BE2C (cell line): ENCODE results near the gene PLEKHF1. TPM values are rescaled to one million over a fixed set of nuclear protein-coding genes. Genes with fewer than 3 reads are reported as not detected.

ENCODE experiments used
- DNase-seq: peaks from one replicate; pipeline ENCODE4 v3.0.0-alpha.2; 2020
- H3K27me3 ChIP-seq: fragments of 250-450 bp; sonication (Bioruptor Pico); 2 replicates; pipeline ENCODE4 v1.5.1; 2020; ENCODE audit warnings: mild to moderate bottlenecking
- H3K36me3 ChIP-seq: fragments of 250-450 bp; sonication (Bioruptor Pico); 2 replicates; pipeline ENCODE4 v1.5.1; 2020; ENCODE audit warnings: mild to moderate bottlenecking
- H3K4me1 ChIP-seq: fragments of 250-450 bp; sonication (Bioruptor Pico); 2 replicates; pipeline ENCODE4 v1.5.1; 2020
- H3K4me3 ChIP-seq: 2 replicates; pipeline ENCODE4 v1.5.1; 2011; ENCODE audit warnings: low read depth, low read length
- H3K9me3 ChIP-seq: fragments of 250-450 bp; sonication (Bioruptor Pico); 2 replicates; pipeline ENCODE4 v1.5.1; 2020
- polyA plus RNA-seq: library from polyadenylated mRNA; unstranded; fragments of >200 nt; gene quantifications from one replicate; pipeline ENCODE4 v1.2.1, GENCODE V29; 2012; ENCODE audit warnings: low read depth, missing spikeins; ENCODE audit not compliant: insufficient read length, insufficient read depth
- TF ChIP-seq, protein P1 (sequence below): IDR thresholded peaks from 2 replicates; pipeline ENCODE4 v1.5.1; 2012; ENCODE audit warnings: mild to moderate bottlenecking, low read depth, low read length

PLEKHF1 gene, protein sequence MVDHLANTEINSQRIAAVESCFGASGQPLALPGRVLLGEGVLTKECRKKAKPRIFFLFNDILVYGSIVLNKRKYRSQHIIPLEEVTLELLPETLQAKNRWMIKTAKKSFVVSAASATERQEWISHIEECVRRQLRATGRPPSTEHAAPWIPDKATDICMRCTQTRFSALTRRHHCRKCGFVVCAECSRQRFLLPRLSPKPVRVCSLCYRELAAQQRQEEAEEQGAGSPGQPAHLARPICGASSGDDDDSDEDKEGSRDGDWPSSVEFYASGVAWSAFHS
- 0.79 TPM for polyA plus RNA-seq

DNA sequence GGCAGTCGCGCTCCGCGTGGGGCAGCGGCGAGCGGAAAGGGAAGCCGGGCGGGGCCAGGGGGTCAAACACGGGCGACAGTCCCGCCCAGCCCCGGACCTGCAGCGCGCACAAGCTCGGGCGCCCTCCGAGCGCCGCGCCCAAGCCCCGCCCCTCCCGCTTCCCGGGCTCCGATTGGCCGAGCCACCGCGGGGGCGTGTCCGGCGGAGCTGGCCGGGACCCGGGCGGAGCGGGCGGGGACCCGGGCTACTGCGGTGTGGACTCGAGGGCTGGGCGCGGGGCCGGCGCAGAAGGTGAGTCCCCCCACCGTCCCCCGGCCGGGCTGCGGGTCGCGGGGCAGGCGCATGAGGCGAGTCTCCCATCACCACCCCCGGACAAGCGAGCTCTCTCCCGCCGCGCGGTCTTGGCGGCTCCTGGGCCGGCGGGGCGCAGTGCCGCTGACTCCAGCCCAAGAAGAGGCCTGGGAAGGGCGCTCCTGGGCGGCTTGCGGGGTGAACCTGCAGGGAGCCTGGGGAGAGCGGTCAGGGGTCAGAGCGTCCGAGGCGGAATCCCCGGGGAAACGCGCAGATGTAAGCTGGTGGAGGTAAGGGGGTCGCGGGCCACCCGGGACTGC is at the start of gene PLEKHF1:
PLEKHF1 (plus strand) TSS at position 247 of the 611 bp plus-strand sequence. CDS start 8,379 bp downstream, outside the sequence.
- no peaks in the 10 kb centered on the region for H3K36me3 ChIP-seq
- no peaks in the 10 kb centered on the region for H3K27me3 ChIP-seq
- no peaks in the 10 kb centered on the region for H3K4me1 ChIP-seq
- no peaks in the 10 kb centered on the region for H3K9me3 ChIP-seq
- DNase-seq, result peak; percentile 92
- H3K4me3 ChIP-seq, result peak within 1 kb of the TSS; percentile 61
- TF ChIP-seq, protein P1, sequence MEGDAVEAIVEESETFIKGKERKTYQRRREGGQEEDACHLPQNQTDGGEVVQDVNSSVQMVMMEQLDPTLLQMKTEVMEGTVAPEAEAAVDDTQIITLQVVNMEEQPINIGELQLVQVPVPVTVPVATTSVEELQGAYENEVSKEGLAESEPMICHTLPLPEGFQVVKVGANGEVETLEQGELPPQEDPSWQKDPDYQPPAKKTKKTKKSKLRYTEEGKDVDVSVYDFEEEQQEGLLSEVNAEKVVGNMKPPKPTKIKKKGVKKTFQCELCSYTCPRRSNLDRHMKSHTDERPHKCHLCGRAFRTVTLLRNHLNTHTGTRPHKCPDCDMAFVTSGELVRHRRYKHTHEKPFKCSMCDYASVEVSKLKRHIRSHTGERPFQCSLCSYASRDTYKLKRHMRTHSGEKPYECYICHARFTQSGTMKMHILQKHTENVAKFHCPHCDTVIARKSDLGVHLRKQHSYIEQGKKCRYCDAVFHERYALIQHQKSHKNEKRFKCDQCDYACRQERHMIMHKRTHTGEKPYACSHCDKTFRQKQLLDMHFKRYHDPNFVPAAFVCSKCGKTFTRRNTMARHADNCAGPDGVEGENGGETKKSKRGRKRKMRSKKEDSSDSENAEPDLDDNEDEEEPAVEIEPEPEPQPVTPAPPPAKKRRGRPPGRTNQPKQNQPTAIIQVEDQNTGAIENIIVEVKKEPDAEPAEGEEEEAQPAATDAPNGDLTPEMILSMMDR, result no peak

DNA sequence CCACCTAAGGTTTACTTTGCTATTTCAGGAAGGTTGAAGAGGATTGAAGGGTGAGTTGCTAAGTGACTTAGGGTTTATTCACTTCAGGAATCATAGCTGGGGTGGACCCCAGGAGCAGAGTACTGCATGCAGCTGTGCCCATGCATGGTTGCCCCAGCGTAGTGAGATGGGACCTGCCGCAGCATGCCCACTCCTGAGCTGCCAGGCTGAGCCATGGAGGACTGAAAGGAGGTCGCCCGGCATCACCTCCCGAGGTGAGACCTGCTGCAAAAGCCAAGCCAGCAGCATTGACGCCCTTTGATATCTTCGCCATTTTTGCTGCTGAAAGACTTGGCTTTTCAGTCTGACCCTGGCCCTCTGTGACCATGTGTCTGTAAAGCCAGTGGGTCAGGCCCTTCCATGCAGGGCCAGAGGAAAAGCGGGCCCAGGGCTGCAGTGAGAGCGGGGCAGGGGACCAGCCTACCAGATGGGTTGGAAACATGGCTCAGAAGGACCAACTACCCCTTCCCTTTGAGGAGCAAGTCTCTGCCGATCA is 49.3 kb upstream of the PLEKHF1 start:
- peaks cover 30% of the 10 kb centered on the region for H3K36me3 ChIP-seq
- no peak for DNase-seq
- no peaks in the 10 kb centered on the region for H3K4me1 ChIP-seq
- H3K27me3 ChIP-seq, result peaks cover 5% of the 10 kb centered on the region
- TF ChIP-seq, protein P1, result no peak
- H3K4me3 ChIP-seq, result no peak overlapping the region
- H3K9me3 ChIP-seq, result no peaks in the 10 kb centered on the region

DNA sequence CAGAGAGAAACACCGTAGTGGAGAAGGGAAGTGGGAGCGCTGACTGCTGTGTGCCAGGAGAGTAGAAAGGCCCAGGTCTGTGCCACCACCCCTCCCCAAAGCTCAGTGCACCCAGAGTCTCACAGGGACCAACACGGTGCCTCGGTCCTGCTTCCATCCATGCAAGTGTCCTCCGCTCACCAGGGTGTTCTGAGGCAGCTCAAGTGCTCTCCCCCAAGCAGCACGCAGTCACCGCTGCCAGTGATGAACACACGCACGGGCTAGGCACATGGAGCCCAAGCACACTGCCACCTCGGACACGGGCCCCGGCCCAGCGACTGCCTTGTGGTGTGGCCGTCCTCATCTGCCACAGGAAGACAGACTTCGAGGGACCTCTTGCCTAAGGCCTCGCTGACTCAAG is 48.7 kb upstream of the PLEKHF1 start:
- no peaks in the 10 kb centered on the region for H3K4me1 ChIP-seq
- TF ChIP-seq, protein P1, result no peak

DNA sequence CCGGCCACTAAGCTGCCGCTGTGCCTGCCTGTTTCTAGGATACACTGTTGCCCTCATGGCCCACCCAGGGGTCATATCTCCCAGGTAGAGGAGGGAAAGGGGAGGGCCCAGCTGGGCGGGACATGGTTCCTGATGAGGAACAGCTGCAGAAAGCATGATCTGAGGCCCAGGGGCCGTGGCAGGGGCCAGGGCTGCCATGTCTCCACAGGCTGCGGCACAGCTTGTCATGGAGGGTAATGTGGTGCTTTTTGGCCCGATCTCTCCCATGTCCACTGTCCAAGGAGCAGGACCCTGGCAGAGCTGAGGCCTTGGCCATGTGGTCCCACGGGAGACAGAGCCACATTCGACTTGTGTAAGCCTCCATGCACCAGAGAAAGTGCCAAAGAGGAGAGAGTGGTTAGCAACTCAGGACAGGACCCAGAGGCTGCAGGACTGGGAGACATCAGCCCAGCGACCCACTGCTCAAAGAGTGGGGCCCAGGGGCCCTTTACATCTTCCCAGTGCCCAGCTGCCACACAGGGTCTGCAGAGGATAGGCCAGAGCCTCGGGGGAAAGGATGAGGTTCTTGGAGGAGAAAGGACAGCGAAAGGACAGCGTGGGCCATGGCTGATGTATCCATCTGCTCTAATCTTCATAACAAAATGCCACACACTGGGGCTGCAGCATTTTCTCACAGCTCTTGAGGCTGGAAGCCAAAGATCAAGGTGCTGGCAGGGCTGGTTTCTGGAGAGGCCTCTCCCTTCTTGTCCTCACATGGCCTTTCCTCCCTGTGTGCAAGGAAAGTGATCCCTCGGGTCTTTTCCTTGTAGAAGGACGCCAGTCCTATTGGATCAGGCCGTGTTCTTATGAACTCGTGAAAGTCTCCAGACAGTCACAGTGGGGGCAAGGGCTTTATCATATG is 47.6 kb upstream of the PLEKHF1 start:
- Histone ChIP-seq H3K27me3 (peaks cover 8% of the 10 kb centered on the region), H3K4me3 (no peak overlapping the region), H3K36me3 (peaks cover 13% of the 10 kb centered on the region), H3K9me3 (no peaks in the 10 kb centered on the region), H3K4me1 (no peaks in the 10 kb centered on the region)
- TF ChIP-seq, protein P1, result no peak
- DNase-seq, result no peak

More for the DNA sequence above, 48.7 kb upstream of the PLEKHF1 start:
- DNase-seq, result no peak
- Histone ChIP-seq H3K27me3 (peaks cover 8% of the 10 kb centered on the region), H3K36me3 (peaks cover 24% of the 10 kb centered on the region), H3K4me3 (no peak overlapping the region), H3K9me3 (no peaks in the 10 kb centered on the region)

DNA sequence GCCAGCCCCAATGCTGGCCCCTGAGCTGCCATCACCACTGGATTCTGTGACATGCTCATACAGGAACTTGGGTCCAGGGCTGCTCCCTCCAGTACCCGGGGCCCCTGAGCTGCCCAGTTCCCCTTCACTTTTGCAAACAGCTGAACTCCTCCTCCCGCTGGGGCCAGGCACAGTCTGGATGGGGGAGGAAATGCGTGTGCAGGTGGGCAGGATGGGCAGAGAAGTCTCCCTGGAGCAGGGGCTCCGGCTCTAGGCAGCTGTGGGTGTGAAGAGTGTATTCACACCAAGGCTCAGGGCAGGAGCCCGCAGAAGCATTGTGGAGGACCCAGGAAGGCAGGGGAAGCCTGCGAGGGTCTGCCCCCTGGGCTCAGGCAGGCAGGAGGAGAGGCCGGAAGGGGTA is 46.8 kb upstream of the PLEKHF1 start:
- H3K4me1 ChIP-seq, result no peaks in the 10 kb centered on the region
- no peaks in the 10 kb centered on the region for H3K9me3 ChIP-seq
- TF ChIP-seq, protein P1, result no peak
- peaks cover 8% of the 10 kb centered on the region for H3K27me3 ChIP-seq
- DNase-seq, result no peak
- H3K4me3 ChIP-seq, result no peak overlapping the region
- H3K36me3 ChIP-seq, result peaks cover 10% of the 10 kb centered on the region; the same call in 1 of the 2 replicates
